HEK293 (cell line): ENCODE measurements around the gene HTT.

Experiments used
- ATF2 ChIP-seq: fragments of 450-650 bp; formaldehyde crosslinking; IDR thresholded peaks from 2 replicates; pipeline ENCODE4 v1.5.1; 2016; ENCODE audit warnings: missing biosample characterization, missing genetic modification characterization, low read depth
- CTCF ChIP-seq: fragments of 450-650 bp; formaldehyde crosslinking; IDR thresholded peaks from 2 replicates; pipeline ENCODE4 v1.5.1; 2016; ENCODE audit warnings: missing biosample characterization, missing genetic modification characterization
- KLF10 ChIP-seq: fragments of 450-650 bp; IDR thresholded peaks from 2 replicates; pipeline ENCODE4 v1.5.1; 2018; ENCODE audit warnings: missing biosample characterization, mild to moderate bottlenecking, missing genetic modification characterization
- SP2 ChIP-seq: fragments of 450-650 bp; formaldehyde crosslinking; IDR thresholded peaks from 2 replicates; pipeline ENCODE4 v1.5.1; 2016; ENCODE audit warnings: missing biosample characterization, missing genetic modification characterization
- TCF7L2 ChIP-seq: IDR thresholded peaks from 2 replicates; pipeline ENCODE4 v1.6.1; 2011; ENCODE audit warnings: low read depth, mild to moderate bottlenecking, inconsistent platforms, low read length, moderate library complexity, borderline replicate concordance
- ZBTB21 ChIP-seq: fragments of 450-650 bp; formaldehyde crosslinking; IDR thresholded peaks from 2 replicates; pipeline ENCODE4 v1.5.1; 2017; ENCODE audit warnings: missing biosample characterization, missing genetic modification characterization
- ZBTB7A ChIP-seq: fragments of 450-650 bp; formaldehyde crosslinking; IDR thresholded peaks from 2 replicates; pipeline ENCODE4 v1.5.1; 2016; ENCODE audit warnings: low read depth, missing biosample characterization, missing genetic modification characterization
- ZFP37 ChIP-seq: fragments of 450-650 bp; formaldehyde crosslinking; IDR thresholded peaks from 2 replicates; pipeline ENCODE4 v1.5.1; 2016; ENCODE audit warnings: missing biosample characterization, missing genetic modification characterization
- ZNF146 ChIP-seq: fragments of 450-650 bp; formaldehyde crosslinking; IDR thresholded peaks from 2 replicates; pipeline ENCODE4 v1.5.1; 2016; ENCODE audit warnings: missing biosample characterization, missing genetic modification characterization
- ZNF169 ChIP-seq: fragments of 450-650 bp; formaldehyde crosslinking; IDR thresholded peaks from 2 replicates; pipeline ENCODE4 v1.5.1; 2016; ENCODE audit warnings: missing biosample characterization, missing genetic modification characterization
- ZNF274 ChIP-seq, 2 experiments: fragments of 200-500 bp in 1 of 2; fragments of 450-650 bp in 1 of 2; sonication (Bioruptor generic) in 1 of 2; formaldehyde crosslinking in 1 of 2; IDR thresholded peaks; 2 replicates each; pipeline versions ENCODE4 v1.5.1 to v1.6.1; 2014 to 2016; ENCODE audit warnings: borderline replicate concordance in 1 of 2, inconsistent platforms in 1 of 2, low read length in 1 of 2, missing biosample characterization in 1 of 2, missing genetic modification characterization in 1 of 2
- ZNF530 ChIP-seq: fragments of 450-650 bp; formaldehyde crosslinking; IDR thresholded peaks from 2 replicates; pipeline ENCODE4 v1.5.1; 2016; ENCODE audit warnings: low read depth, missing biosample characterization, missing genetic modification characterization
- ZNF561 ChIP-seq: fragments of 450-650 bp; IDR thresholded peaks from 2 replicates; pipeline ENCODE4 v1.5.1; 2018; ENCODE audit warnings: missing biosample characterization, missing genetic modification characterization, borderline replicate concordance
- ZXDB ChIP-seq: fragments of 450-650 bp; formaldehyde crosslinking; IDR thresholded peaks from 2 replicates; pipeline ENCODE4 v1.5.1; 2016; ENCODE audit warnings: missing biosample characterization, missing genetic modification characterization

- TF ChIP-seq ZNF169 (tag by site-specific recombination) (no peak), ZNF530 (tag by site-specific recombination) (no peak), ATF2 (tag by site-specific recombination) (no peak), CTCF (tag by site-specific recombination) (no peak), ZNF274 (IDR thresholded peaks at IDR 0.05; ENCODE audit: low read length) (no peak), ZNF274 (tag by site-specific recombination; IDR thresholded peaks at IDR 0.05; ENCODE audit: borderline replicate concordance) (no peak), ZBTB21 (tag by site-specific recombination) (no peak), ZNF146 (tag by site-specific recombination) (no peak), ZBTB7A (no peak), ZFP37 (tag by site-specific recombination) (no peak), ZXDB (tag by site-specific recombination) (no peak), SP2 (tag by site-specific recombination) (no peak), ZNF561 (tag by site-specific recombination) (no peak), KLF10 (no peak), TCF7L2 (no peak)
Observed at GRCh38 chr4:3283483-3283882, 209.0 kb downstream of the HTT start.
